Measurements from ENCODE around the gene NOX3.

GRCh38 chr6:155412335-155412734, 43.3 kb downstream of the NOX3 start:
- TF ChIP-seq, protein P1, sequence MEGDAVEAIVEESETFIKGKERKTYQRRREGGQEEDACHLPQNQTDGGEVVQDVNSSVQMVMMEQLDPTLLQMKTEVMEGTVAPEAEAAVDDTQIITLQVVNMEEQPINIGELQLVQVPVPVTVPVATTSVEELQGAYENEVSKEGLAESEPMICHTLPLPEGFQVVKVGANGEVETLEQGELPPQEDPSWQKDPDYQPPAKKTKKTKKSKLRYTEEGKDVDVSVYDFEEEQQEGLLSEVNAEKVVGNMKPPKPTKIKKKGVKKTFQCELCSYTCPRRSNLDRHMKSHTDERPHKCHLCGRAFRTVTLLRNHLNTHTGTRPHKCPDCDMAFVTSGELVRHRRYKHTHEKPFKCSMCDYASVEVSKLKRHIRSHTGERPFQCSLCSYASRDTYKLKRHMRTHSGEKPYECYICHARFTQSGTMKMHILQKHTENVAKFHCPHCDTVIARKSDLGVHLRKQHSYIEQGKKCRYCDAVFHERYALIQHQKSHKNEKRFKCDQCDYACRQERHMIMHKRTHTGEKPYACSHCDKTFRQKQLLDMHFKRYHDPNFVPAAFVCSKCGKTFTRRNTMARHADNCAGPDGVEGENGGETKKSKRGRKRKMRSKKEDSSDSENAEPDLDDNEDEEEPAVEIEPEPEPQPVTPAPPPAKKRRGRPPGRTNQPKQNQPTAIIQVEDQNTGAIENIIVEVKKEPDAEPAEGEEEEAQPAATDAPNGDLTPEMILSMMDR (IDR thresholded peaks at IDR 0.05; ENCODE audit: low read depth, low read length): no peak
- TF ChIP-seq EZH2phosphoT487 (IDR thresholded peaks at IDR 0.05; ENCODE audit: low read depth): no peak
